Activated T-helper 2 cell treated with anti-CD3 and anti-CD28 coated beads, Interferon-gamma antibody, Interleukin-2, Interleukin-4, amounts not matched to agents 10 μg/mL and 5 μg/mL and 100 μg/mL, durations not matched to agents 14 hours and 24 hours and 36 hours (primary cell): Measurements from ENCODE around the gene NAT14. TPM values are rescaled to one million over a fixed set of nuclear protein-coding genes. Genes with fewer than 3 reads are reported as not detected.

Experiments used
- total RNA-seq: library from RNA; stranded (reverse); gene quantifications from 2 replicates; pipeline ENCODE4 v1.2.3, GENCODE V29; 2022

NAT14 gene
- total RNA-seq, 1 donor from 2014 or later, result 20.0 TPM

Other genes with a start within 250 kb of the NAT14 start
- 180 and 183 TPM in 2 replicates for gene PPP6R1, start 226.2 kb upstream of the NAT14 start, total RNA-seq
- 59.0 and 59.3 TPM in 2 replicates for gene HSPBP1, start 205.1 kb upstream of the NAT14 start, total RNA-seq
- 5.8 and 6.0 TPM in 2 replicates for gene BRSK1, start 201.2 kb upstream of the NAT14 start, total RNA-seq
- gene TMEM150B, start 159.8 kb upstream of the NAT14 start, total RNA-seq, result 0.41 and 0.46 TPM in 2 replicates
- 34.3 and 35.3 TPM in 2 replicates for gene KMT5C, start 145.3 kb upstream of the NAT14 start, total RNA-seq
- gene COX6B2, start 130.5 kb upstream of the NAT14 start, total RNA-seq, result 1.8 TPM in 1 of 2 replicates, not detected in the other
- not detected in 2 replicates for gene GARIN5B, start 121.9 kb upstream of the NAT14 start, total RNA-seq
- 0.25 and 0.32 TPM in 2 replicates for gene IL11, start 114.7 kb upstream of the NAT14 start, total RNA-seq
- gene TMEM190, start 108.4 kb upstream of the NAT14 start, total RNA-seq, result not detected in 2 replicates
- gene TMEM238, start 100.9 kb upstream of the NAT14 start, total RNA-seq, result 7.9 and 10.5 TPM in 2 replicates
- gene RPL28, start 99.3 kb upstream of the NAT14 start, total RNA-seq, result 2,206 and 2,207 TPM in 2 replicates
- 210 and 220 TPM in 2 replicates for gene UBE2S, start 77.4 kb upstream of the NAT14 start, total RNA-seq
- gene SHISA7, start 41.9 kb upstream of the NAT14 start, total RNA-seq, result not detected in 2 replicates
- 30.4 and 34.8 TPM in 2 replicates for gene ISOC2, start 23.5 kb upstream of the NAT14 start, total RNA-seq
- gene C19orf85, start 20.4 kb upstream of the NAT14 start, total RNA-seq, result not detected in 2 replicates
- gene ZNF628, start 8.6 kb upstream of the NAT14 start, total RNA-seq, result 8.6 and 9.5 TPM in 2 replicates
- 0.41 and 0.71 TPM in 2 replicates for gene SSC5D, start 3.2 kb downstream of the NAT14 start, total RNA-seq
- gene SBK2, start 51.9 kb downstream of the NAT14 start, total RNA-seq, result not detected in 2 replicates
- not detected in 2 replicates for gene SBK3, start 60.4 kb downstream of the NAT14 start, total RNA-seq
- 8.2 and 10.7 TPM in 2 replicates for gene ZNF579, start 95.7 kb downstream of the NAT14 start, total RNA-seq
- 18.2 and 18.9 TPM in 2 replicates for gene FIZ1, start 114.3 kb downstream of the NAT14 start, total RNA-seq
- 18.4 and 19.7 TPM in 2 replicates for gene ZNF524, start 115.1 kb downstream of the NAT14 start, total RNA-seq
- 13.5 and 13.6 TPM in 2 replicates for gene ZNF865, start 120.5 kb downstream of the NAT14 start, total RNA-seq
- 4.3 and 4.9 TPM in 2 replicates for gene ZNF784, start 139.4 kb downstream of the NAT14 start, total RNA-seq
- 32.1 and 33.3 TPM in 2 replicates for gene ZNF580, start 155.8 kb downstream of the NAT14 start, total RNA-seq
- 26.6 and 27.0 TPM in 2 replicates for gene ZNF581, start 158.5 kb downstream of the NAT14 start, total RNA-seq
- gene CCDC106, start 163.0 kb downstream of the NAT14 start, total RNA-seq, result 7.2 and 8.1 TPM in 2 replicates
- 344 and 351 TPM in 2 replicates for gene U2AF2, start 169.8 kb downstream of the NAT14 start, total RNA-seq
- 40.3 and 41.8 TPM in 2 replicates for gene EPN1, start 190.0 kb downstream of the NAT14 start, total RNA-seq